Transverse colon (tissue), 4 donors: ENCODE results near the gene MYRIP. TPM values are rescaled to one million over a fixed set of nuclear protein-coding genes. Genes with fewer than 3 reads are reported as not detected.
"Not testable (repeated sequence)": the region's sequence is repeated elsewhere in the genome, so short reads cannot be mapped to it uniquely, and the experiment has no call there.

Source experiments
- DNase-seq: peaks from one replicate; pipeline ENCODE4 v3.0.0-alpha.2; 2019
- H3K27ac ChIP-seq, 4 donors: fragments of 200-600 bp; sonication (generic); 2 replicates each; pipeline ENCODE4 v1.5.1; 2016 to 2018; ENCODE audit warnings: inconsistent platforms in 4 of 4
- H3K27me3 ChIP-seq: fragments of 200-600 bp; sonication (generic); 2 replicates; pipeline ENCODE4 v1.5.1; 2017; ENCODE audit warnings: inconsistent platforms
- H3K36me3 ChIP-seq, 4 donors: fragments of 200-600 bp; sonication (generic); 2 replicates each; pipeline ENCODE4 v1.5.1; 2017 to 2019; ENCODE audit warnings: inconsistent platforms in 4 of 4
- H3K4me1 ChIP-seq, 4 donors: fragments of 200-600 bp; sonication (generic); 2 replicates each; pipeline ENCODE4 v1.5.1; 2017 to 2020; ENCODE audit warnings: inconsistent platforms in 4 of 4
- H3K4me3 ChIP-seq, 4 donors: fragments of 200-600 bp; sonication (generic); 1 replicate in 1 of 4; 2 replicates in 3 of 4; pipeline versions ENCODE4 v1.5.1 to v1.6.1; 2017 to 2019; ENCODE audit warnings: inconsistent platforms in 4 of 4
- H3K9me3 ChIP-seq, 2 donors: fragments of 200-600 bp; sonication (generic); 2 replicates each; pipeline ENCODE4 v1.5.1; 2017 to 2019; ENCODE audit warnings: inconsistent platforms in 2 of 2
- EP300 ChIP-seq: sonication (generic); formaldehyde crosslinking; IDR thresholded peaks from one replicate; pipeline ENCODE4 v1.6.1; 2017; ENCODE audit warnings: antibody characterized with exemption, low read depth
- POLR2A ChIP-seq: fragments of 450-650 bp; IDR thresholded peaks from one replicate; pipeline ENCODE4 v1.6.1; 2016; ENCODE audit warnings: antibody characterized with exemption, mild to moderate bottlenecking, moderate library complexity
- POLR2AphosphoS5 ChIP-seq, 3 donors: sonication (generic); formaldehyde crosslinking; IDR thresholded peaks; one replicate each; pipeline ENCODE4 v1.6.1; 2016; ENCODE audit warnings: antibody characterized with exemption in 3 of 3
- WGBS, 2 donors: methylation state at CpG; one replicate each; pipeline ENCODE4 v1.1.5; 2018; ENCODE audit warnings: low coverage in 1 of 2; 5-methylcytosine and 5-hydroxymethylcytosine counted together
- in situ Hi-C, 4 donors: fragments of 200-750 bp; cut with MboI; loops; one replicate each; pipeline versions ENCODE4 v1.15.0 to v1.15.1; 2017; ENCODE audit warnings: low sequenced_read_pairs in 3 of 4, low pct_ligation_motif_present in 1 of 4, low pct_unique_long_range_greater_than_20kb in 1 of 4
- intact Hi-C: fragments of 100-400 bp; cut with DNase I; formaldehyde crosslinking; loops from one replicate; pipeline ENCODE4 v1.15.1; 2023; ENCODE audit warnings: low total_unique reads
- total RNA-seq, 4 donors: library from RNA; depleted of rRNA; stranded (reverse); fragments of >200 nt; gene quantifications; one replicate each; pipeline ENCODE4 v1.1.0, GENCODE V29; 2016
- TF ChIP-seq, protein P1 (sequence below), 5 experiments: fragments of 200-600 bp in 3 of 5; fragments of 450-650 bp in 2 of 5; sonication (generic) in 3 of 5; IDR thresholded peaks; 1 replicate in 2 of 5; 2 replicates in 3 of 5; pipeline ENCODE4 v1.5.1; 2016 to 2017; ENCODE audit warnings: antibody characterized with exemption in 5 of 5, inconsistent platforms in 3 of 5, mild to moderate bottlenecking in 2 of 5, moderate library complexity in 1 of 5

Gene MYRIP
- total RNA-seq, 4 donors from 2014 or later = 2.6 to 19.7 (median 5.4) TPM

DNA sequence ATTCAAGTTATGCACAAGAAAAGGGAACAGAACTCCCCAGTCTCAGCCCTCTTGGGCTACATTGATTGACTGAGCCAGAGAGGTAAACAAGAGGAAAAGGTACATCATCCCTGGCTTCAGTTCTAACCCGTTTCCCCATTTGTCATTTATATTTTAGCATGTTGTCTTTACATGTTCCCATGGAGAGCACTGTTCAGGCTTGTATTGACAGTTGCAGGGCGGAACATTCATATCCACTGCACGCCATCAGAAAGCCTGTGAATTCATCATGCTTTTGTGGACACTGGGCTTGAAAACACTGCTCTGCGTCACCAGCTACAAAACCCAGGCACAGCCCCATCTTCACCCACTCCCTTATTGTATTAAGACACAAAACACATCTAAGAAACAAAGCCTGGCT is 259.2 kb downstream of the MYRIP start:
- Histone ChIP-seq H3K4me3 (no peak overlapping the region), H3K4me1 (peaks cover 0 to 9% (median 4%) of the 10 kb centered on the region in 4 donors), H3K9me3 (no peaks in the 10 kb centered on the region), H3K27me3 (no peaks in the 10 kb centered on the region), H3K27ac (no peak overlapping the region), H3K36me3 (no peaks in the 10 kb centered on the region)
- WGBS, 2 donors = 76 to 81% methylated on average over 4 of the region's 4 CpGs
- TF ChIP-seq EP300 = no peak
- TF ChIP-seq, protein P1, sequence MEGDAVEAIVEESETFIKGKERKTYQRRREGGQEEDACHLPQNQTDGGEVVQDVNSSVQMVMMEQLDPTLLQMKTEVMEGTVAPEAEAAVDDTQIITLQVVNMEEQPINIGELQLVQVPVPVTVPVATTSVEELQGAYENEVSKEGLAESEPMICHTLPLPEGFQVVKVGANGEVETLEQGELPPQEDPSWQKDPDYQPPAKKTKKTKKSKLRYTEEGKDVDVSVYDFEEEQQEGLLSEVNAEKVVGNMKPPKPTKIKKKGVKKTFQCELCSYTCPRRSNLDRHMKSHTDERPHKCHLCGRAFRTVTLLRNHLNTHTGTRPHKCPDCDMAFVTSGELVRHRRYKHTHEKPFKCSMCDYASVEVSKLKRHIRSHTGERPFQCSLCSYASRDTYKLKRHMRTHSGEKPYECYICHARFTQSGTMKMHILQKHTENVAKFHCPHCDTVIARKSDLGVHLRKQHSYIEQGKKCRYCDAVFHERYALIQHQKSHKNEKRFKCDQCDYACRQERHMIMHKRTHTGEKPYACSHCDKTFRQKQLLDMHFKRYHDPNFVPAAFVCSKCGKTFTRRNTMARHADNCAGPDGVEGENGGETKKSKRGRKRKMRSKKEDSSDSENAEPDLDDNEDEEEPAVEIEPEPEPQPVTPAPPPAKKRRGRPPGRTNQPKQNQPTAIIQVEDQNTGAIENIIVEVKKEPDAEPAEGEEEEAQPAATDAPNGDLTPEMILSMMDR (IDR thresholded peaks at IDR 0.05) = no peak
- TF ChIP-seq POLR2AphosphoS5 (IDR thresholded peaks at IDR 0.05) = no peak
- TF ChIP-seq POLR2A = no peak
- intact Hi-C loops = no loop called here
- in situ Hi-C loops = no loop called here
- DNase-seq = no peak

DNA sequence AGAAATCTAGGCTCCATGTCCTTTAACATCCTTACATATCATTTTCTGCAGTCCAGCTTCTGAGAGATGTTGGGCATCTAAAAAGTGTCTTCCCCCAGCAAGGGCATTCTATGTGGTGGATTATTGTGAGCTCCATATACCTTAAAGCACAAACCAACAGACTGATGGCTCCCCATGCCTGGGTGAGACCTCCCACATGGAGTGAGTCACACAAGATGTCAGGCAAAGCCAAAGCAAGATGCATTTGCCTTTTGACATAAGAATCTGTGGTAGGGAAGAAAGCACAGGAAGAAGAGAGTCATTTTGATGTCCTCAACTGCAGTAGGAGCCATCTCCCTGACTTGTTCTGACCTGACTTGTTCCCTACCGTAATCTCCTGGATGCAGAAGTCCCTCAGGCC is 261.4 kb downstream of the MYRIP start:
- in situ Hi-C loops (no loop called here), intact Hi-C loops (no loop called here)
- no peaks in the 10 kb centered on the region for H3K9me3 ChIP-seq
- 89% methylated on average over 1 of the region's 1 CpG; no CpG with 5 or more reads in 1 of the 2 donors for WGBS, 2 donors
- no peaks in the 10 kb centered on the region for H3K36me3 ChIP-seq
- no peak for DNase-seq
- TF ChIP-seq, protein P1 (IDR thresholded peaks at IDR 0.05) = no peak
- TF ChIP-seq EP300 = no peak
- no peak for TF ChIP-seq POLR2AphosphoS5 (IDR thresholded peaks at IDR 0.05)
- no peak for TF ChIP-seq POLR2A
- no peak overlapping the region for H3K27ac ChIP-seq
- no peak overlapping the region for H3K4me3 ChIP-seq
- H3K4me1 ChIP-seq = peaks cover 0 to 9% (median 4%) of the 10 kb centered on the region in 4 donors
- no peaks in the 10 kb centered on the region for H3K27me3 ChIP-seq

DNA sequence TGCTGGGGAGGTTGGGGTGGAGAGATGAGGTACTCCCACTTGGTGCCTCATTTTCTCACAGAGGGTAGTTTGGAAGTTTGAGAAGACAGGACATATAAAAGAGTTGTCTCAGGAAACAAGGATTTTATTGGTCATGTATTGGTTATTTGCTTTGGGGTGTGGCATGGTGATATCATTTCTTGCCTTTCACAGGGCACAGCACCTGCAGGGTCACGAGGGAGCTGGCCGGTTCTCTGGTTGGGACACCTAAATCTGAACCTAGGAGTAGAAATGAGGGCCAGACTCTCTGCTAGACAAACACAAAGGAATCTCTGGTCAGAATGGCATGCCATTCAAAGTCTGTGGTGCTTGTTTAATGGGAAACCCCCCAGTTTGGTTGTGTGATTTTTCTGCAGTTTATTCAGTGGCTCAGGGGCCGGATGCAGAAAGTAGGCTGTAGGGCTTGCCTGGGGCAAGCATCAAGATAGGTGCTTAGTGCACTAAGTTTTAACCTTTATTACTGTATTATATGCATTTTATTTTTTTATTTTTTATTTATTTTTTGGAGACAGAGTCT is 262.4 kb downstream of the MYRIP start:
- peaks cover 0 to 9% (median 4%) of the 10 kb centered on the region in 4 donors for H3K4me1 ChIP-seq
- no peak overlapping the region for H3K27ac ChIP-seq
- TF ChIP-seq POLR2A = no peak
- TF ChIP-seq EP300 = no peak
- TF ChIP-seq POLR2AphosphoS5 (IDR thresholded peaks at IDR 0.05) = no peak
- TF ChIP-seq, protein P1 (IDR thresholded peaks at IDR 0.05) = no peak
- H3K4me3 ChIP-seq = no peak overlapping the region
- peak; percentile 17 for DNase-seq
- 50% methylated on average over 3 of the region's 3 CpGs; no CpG with 5 or more reads in 1 of the 2 donors for WGBS, 2 donors
- intact Hi-C loops = no loop called here
- in situ Hi-C loops = no loop called here
- no peaks in the 10 kb centered on the region for H3K36me3 ChIP-seq
- no peaks in the 10 kb centered on the region for H3K9me3 ChIP-seq
- no peaks in the 10 kb centered on the region for H3K27me3 ChIP-seq

DNA sequence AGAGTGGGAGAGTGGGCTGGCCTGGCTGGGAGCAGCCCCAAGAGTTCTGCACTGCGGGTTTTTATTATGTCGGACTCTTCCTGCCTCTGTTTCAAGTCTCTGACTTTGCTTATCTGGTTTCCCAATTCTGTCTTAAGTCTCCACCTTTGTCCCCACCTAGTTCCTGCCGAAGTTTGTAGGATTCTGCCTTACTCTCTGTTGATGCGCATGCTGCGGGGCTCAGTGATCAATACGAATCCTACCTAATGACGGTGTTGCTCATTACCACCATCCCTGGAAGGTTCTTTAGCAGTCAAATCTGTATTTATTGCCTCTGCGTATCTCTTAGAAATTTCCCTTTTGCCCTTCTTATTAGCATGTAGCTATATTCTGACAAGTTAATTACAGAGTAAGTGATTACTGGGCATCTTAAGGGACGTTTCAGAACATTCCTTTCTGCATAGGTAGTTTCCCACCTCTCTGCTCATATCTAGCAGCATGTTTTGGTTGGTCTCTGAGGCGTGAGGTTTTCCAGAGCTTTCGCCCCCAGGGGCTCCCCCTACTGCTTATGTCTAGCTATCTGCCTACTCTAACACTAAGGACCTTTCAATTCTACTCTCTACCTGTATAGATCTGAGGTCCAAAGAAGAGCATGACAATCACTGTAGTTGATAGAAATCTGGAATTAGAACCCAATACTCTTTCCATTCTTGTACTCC is 264.1 kb downstream of the MYRIP start:
- Histone ChIP-seq H3K27ac (no peak overlapping the region), H3K9me3 (no peaks in the 10 kb centered on the region), H3K36me3 (no peaks in the 10 kb centered on the region), H3K4me1 (peaks cover 0 to 9% (median 4%) of the 10 kb centered on the region in 4 donors), H3K4me3 (no peak overlapping the region), H3K27me3 (no peaks in the 10 kb centered on the region)
- TF ChIP-seq, protein P1 (IDR thresholded peaks at IDR 0.05) = no peak
- TF ChIP-seq EP300 (no peak), POLR2AphosphoS5 (IDR thresholded peaks at IDR 0.05) (no peak), POLR2A (no peak)
- intact Hi-C loops (no loop called here), in situ Hi-C loops (no loop called here)
- DNase-seq = no peak
- 66 to 79% methylated on average over 10 to 11 of the region's 11 CpGs for WGBS, 2 donors

DNA sequence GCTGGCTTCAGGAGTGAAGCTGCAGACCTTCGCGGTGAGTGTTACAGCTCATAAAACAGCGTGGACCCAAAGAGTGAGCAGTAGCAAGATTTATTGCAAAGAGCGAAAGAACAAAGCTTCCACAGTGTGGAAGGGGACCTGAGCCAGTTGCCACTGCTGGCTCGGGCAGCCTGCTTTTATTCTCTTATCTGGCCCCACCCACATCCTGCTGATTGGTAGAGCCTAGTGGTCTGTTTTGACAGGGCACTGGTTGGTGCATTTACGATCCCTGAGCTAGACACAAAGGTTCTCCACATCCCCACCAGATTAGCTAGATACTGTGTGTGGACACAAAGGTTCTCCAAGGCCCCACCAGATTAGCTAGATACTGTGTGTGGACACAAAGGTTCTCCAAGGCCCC is 267.7 kb downstream of the MYRIP start:
- in situ Hi-C loops, DNase-seq, H3K27ac ChIP-seq, H3K9me3 ChIP-seq, H3K4me3 ChIP-seq, H3K4me1 ChIP-seq, H3K27me3 ChIP-seq, intact Hi-C loops, H3K36me3 ChIP-seq: not testable (repeated sequence)
- WGBS, 2 donors = 85% methylated on average over 6 of the region's 6 CpGs; no CpG with 5 or more reads in 1 of the 2 donors

DNA sequence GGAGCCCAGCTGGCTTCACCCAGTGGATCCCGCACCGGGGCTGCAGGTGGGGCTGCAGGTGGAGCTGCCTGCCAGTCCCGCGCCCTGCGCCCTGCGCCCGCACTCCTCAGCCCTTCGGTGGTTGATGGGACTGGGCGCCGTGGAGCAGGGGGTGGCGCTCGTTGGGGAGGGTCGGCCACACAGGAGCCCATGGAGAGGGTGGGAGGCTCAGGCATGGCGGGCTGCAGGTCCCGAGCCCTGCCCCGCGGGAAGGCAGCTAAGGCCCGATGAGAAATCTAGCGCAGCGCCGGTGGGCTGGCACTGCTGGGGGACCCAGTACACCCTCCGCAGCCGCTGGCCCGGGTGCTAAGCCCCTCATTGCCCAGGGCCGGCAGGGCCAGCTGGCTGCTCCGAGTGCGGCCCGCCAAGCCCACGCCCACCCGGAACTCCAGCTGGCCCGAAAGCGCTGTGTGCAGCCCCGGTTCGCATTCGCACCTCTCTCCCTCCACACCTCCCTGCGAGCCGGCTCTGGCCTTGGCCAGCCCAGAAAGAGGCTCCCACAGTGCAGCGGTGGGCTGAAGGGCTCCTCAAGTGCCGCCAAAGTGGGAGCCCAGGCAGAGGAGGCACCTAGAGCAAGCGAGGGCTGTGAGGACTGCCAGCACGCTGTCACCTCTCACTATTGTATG is 268.6 kb downstream of the MYRIP start:
- WGBS, 2 donors = 95% methylated on average over 41 of the region's 41 CpGs; no CpG with 5 or more reads in 1 of the 2 donors
- in situ Hi-C loops, H3K4me1 ChIP-seq: not testable (repeated sequence)

More for the DNA sequence above, 268.6 kb downstream of the MYRIP start:
- DNase-seq, H3K36me3 ChIP-seq, H3K9me3 ChIP-seq, intact Hi-C loops, H3K27ac ChIP-seq, H3K4me3 ChIP-seq, H3K27me3 ChIP-seq: not testable (repeated sequence)
